LHCN-M2 (cell line): ENCODE data around the gene SH3BGRL2. TPM values are rescaled to one million over a fixed set of nuclear protein-coding genes. Genes with fewer than 3 reads are reported as not detected.
"Not testable (repeated sequence)": the region's sequence is repeated elsewhere in the genome, so short reads cannot be mapped to it uniquely, and the experiment has no call there.

Experiments used
- DNase-seq: peaks from one replicate; pipeline ENCODE4 v3.0.0-alpha.2; 2012; ENCODE audit warnings: low read depth
- total RNA-seq: library from RNA; depleted of rRNA; stranded (reverse); fragments of >200 nt; gene quantifications from 2 replicates; pipeline ENCODE4 v1.2.3, GENCODE V29; 2014

SH3BGRL2 gene
- total RNA-seq, 1 experiment from 2014 or later, result 1.7 TPM

DNA sequence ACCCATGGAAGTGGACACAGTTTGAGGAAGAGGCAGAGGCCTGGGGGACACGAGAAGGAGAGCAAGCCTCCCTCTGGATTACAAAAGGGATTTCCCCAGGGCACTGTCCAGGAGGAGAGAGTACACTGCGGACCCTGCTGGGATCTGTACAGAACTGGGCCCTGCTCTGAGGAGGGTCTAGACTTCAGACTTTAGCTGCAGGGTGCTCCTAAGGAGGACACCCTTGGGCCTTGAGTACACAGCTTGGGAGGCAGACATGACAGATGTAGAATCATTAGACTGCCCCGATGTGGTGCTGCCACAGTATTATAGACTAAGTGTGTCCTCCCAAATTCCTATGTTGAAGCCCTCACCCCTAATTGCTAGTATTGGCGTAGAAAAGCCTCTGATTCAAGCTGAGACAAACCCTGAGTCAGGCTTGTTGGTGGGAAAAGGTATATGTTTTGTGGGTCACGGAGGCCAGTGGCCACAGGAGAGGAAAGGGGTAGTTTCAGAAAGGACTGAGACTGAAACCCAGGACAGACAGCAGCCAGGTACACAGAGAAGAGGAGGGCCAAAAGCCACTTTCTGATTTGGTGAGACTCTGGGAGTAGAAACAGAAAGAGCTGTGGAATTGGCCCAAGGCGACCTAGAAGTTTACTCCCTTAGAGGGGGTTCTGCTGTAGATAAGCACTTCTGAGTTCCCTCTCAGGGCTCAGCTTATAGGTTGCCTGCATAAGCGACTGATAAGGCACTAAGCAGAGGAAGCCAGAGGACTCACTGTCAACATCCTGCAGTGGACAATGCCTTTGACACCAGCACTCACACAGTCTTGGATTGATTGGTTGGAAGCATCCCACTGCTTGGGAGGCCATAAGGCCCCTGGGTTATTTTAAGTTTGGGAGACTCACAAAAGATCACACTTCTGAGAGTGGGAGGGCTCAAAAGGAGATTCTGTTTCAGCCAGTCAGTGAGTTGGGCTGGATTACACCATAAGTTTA is 16.5 kb upstream of the SH3BGRL2 start:
- no peak for DNase-seq

DNA sequence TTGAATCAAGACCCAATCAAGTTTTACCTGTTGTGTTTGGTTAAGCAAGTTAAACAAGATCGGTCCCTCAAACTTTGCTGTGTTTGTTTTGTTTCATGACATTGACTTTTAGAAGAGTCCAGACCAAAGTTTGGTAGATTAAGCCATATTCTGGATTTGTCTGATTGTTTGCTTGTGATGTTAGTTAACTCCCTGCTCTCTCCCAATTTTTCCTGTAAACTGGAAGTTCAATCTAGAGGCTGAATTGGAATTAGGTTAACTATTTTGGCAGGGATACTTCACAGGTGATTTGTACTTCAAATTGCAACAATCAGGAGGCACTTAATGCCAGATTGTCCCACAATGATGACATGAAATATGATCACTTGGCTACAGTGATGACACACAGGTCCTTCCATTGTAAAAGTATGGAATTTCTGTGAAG is 13.6 kb upstream of the SH3BGRL2 start:
- DNase-seq, result no peak

DNA sequence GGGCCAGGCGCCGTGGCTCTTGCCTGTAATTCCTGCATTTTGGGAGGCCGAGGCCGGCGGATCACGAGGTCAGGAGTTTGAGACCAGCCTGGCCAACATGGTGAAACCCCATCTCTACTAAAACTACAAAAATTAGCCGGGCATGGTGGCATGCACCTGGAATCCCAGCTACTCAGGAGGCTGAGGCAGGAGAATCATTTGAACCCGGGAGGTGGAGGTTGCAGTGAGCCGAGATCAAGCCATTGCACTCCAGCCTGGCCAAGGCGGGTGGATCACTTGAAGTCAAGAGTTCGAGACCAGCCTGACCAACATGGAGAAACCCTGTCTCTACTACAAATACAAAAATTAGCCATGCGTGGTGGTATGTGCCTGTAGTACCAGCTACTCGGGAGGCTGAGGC is 12.7 kb upstream of the SH3BGRL2 start:
- DNase-seq, result not testable (repeated sequence)

DNA sequence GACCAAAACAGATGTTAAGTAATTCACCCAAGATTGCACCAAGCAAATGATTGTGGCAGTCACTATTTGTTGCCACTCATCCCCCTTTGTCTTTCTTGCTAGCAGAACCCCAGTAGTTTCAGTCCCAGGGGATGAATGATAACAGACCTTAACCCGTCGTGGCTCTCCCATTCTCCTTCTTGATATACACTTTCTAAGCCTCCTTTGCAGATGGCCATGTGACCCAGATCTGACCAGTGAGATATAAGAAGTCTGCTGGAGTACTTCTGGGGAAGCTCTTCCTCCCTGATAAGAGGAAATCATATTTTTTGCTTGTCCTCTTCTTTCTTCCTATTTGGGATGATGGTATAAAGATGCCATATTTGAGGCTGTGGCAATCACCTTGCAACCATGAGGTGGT is 9.6 kb upstream of the SH3BGRL2 start:
- DNase-seq, result no peak

DNA sequence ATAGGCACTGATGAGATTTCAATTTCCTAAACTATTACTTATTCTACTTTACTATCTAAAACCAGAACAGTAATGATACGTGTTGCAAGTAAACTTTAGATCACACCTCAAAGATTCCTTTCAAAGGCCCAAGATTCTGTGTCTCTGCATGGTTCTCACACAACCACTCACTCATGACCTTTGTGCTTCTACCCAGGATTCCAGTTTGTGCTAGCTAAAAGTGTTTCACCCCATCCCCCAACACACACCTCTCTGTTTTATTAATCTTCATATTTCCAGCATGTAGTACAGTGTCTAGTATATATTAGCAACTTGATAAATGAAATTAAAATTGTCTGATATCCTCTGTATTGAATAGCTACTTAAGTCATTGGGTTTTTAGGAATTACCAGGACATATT is 8.8 kb upstream of the SH3BGRL2 start:
- DNase-seq, result no peak

DNA sequence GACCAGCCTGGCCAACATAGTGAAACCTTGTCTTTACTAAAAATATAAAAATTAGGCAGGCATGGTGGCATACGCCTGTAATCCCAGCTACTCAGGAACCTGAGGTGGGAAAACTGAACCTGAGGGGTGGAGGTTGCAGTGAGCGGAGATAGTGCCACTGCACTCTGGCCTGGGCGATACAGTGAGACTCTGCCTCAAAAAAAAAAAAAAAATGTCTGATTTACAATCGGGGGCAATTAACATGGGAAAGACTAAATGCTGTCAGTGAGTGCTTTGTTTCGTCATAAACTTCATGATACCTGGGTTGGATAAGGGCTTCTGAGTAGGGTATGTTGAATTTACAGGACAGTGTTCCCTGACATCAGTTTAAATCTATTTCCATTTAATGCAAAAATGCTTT is 8.0 kb upstream of the SH3BGRL2 start:
- DNase-seq, result no peak

DNA sequence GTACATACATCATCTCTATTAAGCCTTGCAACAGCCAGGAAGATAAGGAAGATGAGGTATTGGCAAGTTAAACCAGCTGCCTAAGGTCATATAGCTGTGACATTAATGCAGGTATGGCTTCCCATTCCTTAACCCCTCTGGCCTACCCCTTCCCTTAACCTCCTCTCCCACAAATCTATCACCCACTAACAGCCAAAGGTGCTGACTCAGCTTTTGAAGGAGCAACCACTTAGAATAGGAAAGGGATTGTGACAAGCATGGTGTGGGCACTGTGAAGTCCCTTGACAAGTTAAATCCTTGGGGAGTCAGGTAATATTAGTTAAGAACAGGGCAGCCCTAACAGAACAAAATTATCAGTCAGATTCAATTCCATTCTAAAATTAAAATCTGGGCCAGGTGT is 5.4 kb upstream of the SH3BGRL2 start:
- DNase-seq, result no peak

DNA sequence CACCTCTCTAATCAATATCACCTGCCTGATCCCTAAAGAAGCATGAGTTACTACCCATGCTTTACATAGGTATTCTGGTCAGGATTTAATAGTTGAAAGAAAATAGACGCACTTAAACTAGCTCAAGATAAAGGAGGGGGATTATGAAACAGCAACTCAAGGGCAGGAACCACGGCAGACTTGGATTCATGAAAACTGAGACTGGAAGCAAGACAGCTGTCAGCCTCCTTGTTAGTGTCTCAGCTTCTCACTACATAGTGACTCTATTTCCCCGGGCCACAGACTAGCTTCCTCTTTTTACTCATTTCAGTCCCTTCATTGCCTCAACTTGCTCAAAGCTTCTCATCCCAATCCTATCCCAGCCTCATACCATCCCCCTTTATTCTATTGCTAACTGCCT is 4.3 kb upstream of the SH3BGRL2 start:
- DNase-seq, result no peak

DNA sequence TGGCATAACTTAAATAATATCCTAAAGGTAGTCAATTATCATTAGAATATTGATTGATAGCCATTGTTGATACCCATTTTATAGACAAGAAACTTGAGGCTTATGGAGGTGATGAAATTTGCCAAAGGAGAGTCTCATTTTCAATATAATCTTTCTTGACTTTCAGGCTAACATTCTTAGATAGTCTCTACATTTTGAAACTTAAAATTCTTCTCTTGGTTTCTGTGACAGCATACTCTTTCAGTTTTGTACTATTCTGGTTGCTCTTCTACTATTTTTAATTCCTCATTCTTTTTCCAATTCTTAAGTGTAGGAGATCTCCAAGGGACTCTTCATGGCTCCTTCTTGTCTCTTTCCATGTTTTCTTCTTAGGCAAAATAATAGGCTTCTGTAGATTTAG is 3.7 kb upstream of the SH3BGRL2 start:
- DNase-seq, result no peak

DNA sequence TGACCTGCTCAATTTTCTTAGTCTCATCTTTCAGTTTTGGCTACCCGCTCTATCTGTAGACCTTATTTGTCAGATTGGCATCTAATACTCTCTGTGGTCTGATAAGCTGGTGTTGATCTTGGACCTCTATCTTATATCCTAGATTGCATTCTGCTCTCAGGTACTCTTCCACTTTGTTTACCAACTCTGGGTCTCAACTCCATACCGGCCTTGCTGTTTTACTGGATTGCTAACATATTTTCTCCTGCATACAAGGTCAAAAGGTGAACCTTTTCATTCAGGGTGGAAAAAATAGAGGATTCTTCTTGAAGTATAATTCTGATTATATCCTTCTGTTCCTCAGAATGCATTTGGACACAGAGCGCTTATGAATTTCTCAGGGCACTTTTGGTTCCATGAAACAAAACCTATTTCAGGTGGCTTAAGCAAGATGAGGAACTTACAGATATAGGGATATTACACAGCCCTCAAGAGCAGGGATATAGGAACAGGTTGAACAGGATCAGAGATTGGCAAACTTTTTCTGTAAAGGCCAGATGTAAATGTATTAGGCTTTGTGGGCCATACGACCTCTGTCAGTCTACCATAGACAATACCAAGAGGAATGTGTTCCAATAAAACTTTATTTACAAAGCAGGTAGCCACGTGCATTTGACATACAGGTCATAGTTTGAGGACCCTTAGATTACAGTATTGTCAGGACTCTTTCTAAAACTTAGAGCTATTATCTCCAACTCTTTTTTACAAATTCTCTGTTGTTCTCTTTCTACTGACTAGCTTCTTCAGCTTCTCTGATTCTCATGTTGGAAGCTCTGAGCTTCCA is 2.5 kb upstream of the SH3BGRL2 start:
- no peak for DNase-seq

DNA sequence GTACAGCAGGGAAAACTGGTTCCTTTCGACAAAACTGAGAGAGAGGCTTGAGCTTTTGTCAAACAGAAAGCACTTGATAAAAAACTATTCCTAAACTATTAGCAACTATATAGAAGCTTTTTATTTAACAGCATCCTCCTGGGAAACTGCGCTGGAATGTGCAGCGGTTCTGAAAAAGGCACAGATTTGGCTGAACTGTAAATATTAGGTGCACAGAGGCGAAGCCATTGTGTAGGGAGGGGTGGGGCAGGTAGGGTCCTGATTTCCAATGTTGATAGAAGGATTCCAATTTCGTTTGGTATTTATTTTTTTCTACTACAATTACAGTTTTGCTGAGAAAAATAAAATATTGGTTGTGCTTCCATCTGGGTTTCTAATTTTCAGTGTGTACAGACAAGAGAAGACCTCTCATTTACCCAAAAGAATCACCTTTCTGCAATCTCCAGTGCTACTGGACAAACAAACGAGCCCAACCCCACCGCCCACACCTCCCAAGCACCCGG is 698 bp upstream of the SH3BGRL2 start:
- no peak for DNase-seq

DNA sequence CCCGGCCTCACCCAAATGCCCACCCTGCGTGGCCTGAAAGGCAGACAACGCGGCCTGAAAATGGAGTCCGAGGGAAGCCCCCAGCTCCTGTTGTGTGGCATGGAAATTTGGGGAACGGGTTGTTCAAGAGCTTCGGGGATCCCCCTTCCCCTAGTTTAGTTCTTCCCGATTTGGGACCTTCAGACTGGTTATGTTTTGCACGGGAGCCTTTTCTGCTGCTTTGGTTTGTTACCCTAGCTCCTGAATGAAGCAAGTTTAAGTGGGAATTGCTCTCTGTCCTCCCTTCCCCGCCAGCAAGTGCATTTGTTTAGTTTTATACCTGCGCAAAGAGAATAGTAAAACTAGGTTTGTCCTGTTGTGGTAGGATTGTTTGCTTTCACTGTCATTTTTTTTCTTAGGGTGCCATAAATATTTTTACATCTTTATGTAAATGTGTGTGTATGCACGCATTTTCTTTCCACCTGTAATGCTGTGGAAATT is 604 bp downstream of the SH3BGRL2 start:
- no peak for DNase-seq

DNA sequence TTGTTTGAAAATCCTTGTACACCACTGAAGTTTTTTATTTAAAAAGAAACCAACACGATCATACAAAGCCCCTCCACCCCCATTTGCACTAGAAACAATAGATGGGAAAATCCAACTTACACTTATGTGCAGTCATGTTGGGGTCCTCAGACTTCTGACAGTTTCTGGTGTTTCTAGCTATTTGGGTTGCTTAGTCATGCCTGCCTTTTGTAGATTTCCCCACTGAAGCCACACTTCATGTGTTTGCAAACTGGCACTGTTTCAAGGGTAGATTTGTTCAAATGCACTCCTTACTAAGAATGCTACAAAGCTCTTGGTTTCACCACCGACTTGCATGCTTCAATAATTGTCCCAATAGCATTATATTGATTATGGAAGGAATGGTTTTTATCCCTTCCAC is 1.5 kb downstream of the SH3BGRL2 start:
- no peak for DNase-seq

DNA sequence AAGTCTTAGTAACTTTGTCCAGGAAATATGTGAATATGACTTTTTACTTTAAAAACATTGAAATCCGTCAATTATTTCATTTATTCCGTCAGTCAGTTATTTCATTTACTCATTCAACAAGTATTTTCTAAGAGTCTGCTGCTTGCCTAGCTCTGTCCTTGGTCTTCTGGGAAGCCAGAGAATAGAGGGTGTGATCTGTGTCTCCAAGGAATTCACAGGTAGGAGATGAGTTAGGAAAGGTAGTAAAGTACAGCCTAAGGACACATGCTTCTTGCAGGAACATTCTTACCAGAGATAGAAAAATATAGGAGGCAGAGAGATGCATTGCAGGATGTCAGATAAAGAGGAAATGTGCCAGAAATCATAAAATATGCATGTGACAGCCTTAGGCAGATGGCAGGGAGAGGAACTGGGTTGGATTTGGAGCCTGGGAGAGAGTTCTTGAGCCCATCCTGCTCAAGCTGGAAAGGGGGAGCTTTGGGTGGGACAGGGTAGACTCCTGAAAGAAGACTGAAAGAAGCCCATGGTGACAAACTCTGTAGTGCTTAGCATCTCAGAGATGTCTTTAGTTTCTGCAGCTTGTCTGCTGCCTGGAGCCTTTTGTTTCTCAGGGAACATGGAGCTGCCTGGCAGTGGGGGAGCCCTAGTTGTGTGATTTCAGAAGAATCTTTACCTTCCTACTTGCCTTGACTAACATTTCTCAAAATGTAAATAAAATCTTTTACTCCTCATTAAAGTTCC is 3.5 kb downstream of the SH3BGRL2 start:
- DNase-seq, result no peak

DNA sequence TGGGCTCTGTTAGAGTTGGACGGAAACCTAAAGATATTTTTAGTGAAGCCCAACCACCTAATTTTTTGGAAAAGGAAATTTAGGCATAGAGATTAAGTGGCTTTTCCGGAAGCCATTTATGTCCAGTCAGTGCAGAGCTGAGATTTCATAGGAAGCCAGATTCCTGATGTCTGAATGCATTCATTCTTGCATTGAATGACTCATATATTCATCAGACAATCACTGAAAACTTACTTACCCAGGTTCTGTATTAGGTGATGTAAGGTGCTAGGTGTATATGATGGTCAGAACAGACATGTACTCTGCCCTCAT is 4.1 kb downstream of the SH3BGRL2 start:
- DNase-seq, result no peak

DNA sequence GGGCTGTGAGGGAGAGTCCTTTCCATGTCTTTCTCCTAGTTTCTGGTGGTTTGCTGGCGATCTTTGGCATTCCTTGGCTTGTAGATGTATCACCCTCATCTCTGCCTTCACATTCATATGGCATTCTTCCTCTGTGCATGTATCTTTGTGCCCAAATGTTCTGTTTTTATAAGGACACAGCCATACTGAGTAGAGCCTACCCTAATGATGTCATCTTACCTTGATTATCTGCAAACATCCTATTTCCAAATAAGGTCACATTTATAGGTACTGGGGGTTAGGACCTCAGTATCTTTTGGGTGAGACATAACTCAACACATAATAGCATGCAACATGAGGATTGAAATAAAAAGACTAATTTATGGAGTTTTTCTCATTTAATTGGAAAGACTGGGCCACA is 5.5 kb downstream of the SH3BGRL2 start:
- no peak for DNase-seq

DNA sequence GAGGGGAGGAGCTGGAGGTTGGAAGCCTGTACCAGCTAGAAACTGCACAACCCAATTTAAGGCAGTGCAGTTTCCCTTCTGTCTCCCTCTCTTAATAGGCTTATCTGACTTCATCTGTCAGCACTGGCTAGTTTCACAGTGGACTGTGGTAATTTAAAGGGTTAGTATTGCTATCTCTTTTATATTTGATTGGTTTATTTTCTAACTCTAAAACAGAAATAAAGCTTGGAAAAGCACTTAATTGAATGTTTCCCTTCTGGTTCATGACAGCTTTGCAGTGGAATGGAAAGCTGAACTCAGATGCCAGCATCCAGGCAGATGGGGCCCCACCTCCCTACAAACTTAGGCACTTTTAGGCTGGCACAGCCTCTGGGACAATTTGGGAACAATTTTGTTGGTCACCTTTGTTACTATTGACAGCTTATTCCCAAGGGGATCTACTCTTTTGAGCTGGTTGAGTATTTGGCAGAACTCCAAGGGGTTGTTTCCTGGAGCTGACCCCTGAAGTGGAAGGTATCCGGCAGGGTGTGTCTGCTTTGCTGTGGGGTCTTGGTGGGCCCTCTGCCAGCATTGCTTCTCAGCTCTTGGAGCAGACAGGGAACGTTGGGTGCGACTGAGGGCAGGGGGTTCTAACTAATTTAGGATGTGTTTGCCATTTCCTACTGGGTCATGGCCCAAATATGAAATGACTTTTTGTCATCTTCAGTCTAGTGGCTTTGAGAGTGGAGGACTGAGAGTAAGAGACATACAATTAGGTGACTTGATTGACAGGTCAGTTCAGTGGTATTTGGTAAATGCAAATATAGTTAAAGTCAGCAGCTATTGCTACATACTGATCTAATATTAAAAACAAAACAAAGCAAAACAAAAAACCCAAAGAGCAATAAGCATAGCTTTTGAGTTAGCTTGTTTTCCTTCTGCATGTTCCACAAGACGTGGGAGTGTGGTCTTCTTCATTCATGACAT is 9.3 kb downstream of the SH3BGRL2 start:
- no peak for DNase-seq

DNA sequence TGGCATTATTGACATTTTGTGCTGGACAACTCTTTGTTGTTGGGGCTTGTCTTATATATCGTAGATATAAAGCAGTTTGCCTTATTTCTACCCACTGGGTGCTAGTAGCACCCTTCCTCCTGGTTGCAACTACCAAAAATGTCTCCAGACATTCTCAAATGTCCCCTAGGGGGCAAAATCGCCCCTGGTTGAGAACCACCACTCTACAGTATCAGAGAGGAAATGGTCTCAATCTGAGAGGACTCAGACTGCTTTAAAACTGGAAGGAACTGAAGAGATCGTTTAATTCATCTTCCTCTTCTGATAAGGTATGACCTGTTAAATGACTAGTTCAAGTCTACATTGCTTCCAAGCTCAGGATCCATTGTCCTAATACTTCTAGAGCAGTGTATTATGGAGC is 14.9 kb downstream of the SH3BGRL2 start:
- DNase-seq, result no peak

DNA sequence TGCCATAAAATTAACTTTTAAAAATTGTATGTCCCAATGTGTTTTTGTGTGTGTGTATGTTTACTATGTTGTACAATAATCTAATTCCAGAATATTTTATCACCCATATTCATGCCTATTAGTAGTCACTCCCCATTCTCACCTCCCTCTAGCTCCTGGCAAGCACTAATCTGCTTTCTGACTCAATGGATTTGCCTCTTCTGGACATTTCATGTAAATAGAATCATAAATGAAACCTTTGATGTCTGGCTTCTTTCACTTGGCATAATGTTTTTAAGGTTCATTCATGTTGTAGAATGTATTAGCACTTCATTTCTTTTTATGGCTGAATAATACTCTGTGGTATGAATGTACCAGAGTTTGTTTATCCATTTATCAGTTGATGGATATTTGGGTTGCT is 15.4 kb downstream of the SH3BGRL2 start:
- DNase-seq, result no peak

DNA sequence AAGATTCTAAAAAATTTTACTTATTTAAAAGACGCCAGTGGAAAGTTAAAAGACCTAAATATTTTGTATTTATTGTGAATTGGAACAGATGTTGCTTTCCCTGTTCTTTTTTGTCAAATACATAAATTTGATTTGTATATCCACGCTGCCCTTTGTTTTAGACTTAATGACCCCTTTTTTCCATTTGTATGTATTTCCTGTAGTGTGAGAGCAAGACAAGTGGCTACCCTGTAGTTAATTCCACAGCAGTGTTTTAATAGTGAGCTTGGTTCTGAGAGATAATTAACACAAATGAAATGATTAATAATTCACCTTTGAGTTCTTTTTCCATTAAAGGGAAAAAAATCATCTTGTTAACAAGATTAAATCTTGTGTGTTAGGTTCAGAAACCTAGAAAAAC is 16.6 kb downstream of the SH3BGRL2 start:
- no peak for DNase-seq

DNA sequence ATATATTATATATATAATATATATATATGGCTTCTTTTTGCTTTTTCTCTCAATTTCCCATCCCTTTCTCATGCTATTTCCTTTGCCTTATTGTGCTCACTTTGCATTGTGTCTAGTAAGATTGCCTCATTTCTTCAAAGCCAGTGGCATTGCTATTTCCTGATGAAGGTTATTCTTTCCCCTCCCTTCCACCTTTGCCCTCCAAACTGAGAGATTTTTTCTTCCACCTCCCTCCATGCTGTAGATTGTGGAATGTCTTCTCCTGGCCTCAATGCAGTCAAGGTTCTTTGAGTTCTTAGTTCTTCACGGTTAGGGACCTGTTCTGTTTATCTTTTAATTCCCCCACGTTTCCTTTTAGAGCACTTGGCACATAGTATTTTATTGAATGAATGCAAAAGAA is 17.2 kb downstream of the SH3BGRL2 start:
- DNase-seq, result no peak
